ENCODE measurements around the gene DNASE1. TPM values are rescaled to one million over a fixed set of nuclear protein-coding genes. Genes with fewer than 3 reads are reported as not detected.

DNASE1 gene
- total RNA-seq, 1 experiment from 2014 or later = 63.3 TPM

DNA sequence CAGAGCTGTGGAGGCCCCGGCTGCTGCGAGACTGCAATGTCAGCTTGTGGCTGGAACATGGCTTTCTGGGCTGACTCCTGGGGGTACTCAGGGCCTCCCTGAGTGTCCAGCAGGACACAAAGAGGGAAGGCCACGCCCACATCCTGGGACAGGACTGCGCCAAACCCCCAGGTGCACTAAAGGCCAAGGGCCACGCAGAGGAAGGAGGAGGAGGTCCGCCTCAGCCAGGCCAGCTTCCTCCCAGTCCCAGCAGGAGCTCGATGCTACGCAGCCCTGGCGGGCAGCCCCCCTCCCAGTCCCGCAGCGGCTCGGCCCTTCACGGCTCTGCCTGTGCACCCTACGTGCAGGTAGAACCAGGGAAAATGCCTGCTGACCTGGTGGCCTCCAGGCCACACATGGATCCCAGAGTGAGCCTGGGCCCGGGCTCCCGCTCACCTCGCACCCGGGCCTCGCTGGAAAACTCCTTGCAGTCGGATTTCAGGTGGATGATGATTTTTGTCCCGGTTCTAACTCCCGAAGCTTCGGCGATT is 21.2 kb downstream of the DNASE1 start:
- POLR2A ChIA-PET (ENCODE audit: unreplicated experiment) = no interaction called here

GRCh38 chr16:3677994-3678393 is 23.5 kb downstream of the DNASE1 start:
- Histone ChIP-seq H3K9me3 (ENCODE audit: insufficient read depth, low read depth) (no peaks in the 10 kb centered on the region), H2AFZ (no peak overlapping the region), H3K79me2 (ENCODE audit: low read depth) (no peaks in the 10 kb centered on the region), H3K9me2 (ENCODE audit: insufficient read depth) (no peaks in the 10 kb centered on the region), H3K4me1 (replicated peaks; ENCODE audit: insufficient read depth) (no peaks in the 10 kb centered on the region), H4K20me1 (ENCODE audit: insufficient read depth) (no peaks in the 10 kb centered on the region), H3F3A (ENCODE audit: insufficient read depth, low read depth) (no peaks in the 10 kb centered on the region), H3K4me2 (no peak overlapping the region), H3K4me3 (no peak overlapping the region), H3K36me3 (ENCODE audit: low read depth) (peaks cover 10% of the 10 kb centered on the region), H3K27ac (no peak overlapping the region), H3K27me3 (ENCODE audit: insufficient read depth, low read depth) (no peaks in the 10 kb centered on the region)
- BruUV-seq (replicated peaks) = no TSS peak
- POLR2A ChIA-PET (ENCODE audit: unreplicated experiment) = no interaction called here
- TF ChIP-seq EZH2 (IDR thresholded peaks at IDR 0.05; ENCODE audit: low read depth) = no peak
- TF ChIP-seq, protein P1, sequence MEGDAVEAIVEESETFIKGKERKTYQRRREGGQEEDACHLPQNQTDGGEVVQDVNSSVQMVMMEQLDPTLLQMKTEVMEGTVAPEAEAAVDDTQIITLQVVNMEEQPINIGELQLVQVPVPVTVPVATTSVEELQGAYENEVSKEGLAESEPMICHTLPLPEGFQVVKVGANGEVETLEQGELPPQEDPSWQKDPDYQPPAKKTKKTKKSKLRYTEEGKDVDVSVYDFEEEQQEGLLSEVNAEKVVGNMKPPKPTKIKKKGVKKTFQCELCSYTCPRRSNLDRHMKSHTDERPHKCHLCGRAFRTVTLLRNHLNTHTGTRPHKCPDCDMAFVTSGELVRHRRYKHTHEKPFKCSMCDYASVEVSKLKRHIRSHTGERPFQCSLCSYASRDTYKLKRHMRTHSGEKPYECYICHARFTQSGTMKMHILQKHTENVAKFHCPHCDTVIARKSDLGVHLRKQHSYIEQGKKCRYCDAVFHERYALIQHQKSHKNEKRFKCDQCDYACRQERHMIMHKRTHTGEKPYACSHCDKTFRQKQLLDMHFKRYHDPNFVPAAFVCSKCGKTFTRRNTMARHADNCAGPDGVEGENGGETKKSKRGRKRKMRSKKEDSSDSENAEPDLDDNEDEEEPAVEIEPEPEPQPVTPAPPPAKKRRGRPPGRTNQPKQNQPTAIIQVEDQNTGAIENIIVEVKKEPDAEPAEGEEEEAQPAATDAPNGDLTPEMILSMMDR (conservative IDR thresholded peaks at IDR 0.05) = no peak
- CTCF ChIA-PET = no interaction called here
- intact Hi-C loops (cut with micrococcal nuclease; ENCODE audit: unreplicated experiment) = no loop called here
- no peak for DNase-seq

More for the DNA sequence above, 21.2 kb downstream of the DNASE1 start:
- Histone ChIP-seq H3K27ac (no peak overlapping the region), H3K9me2 (ENCODE audit: insufficient read depth) (no peaks in the 10 kb centered on the region), H4K20me1 (ENCODE audit: insufficient read depth) (no peaks in the 10 kb centered on the region), H3K36me3 (ENCODE audit: low read depth) (peaks cover 10% of the 10 kb centered on the region), H3K9me3 (ENCODE audit: insufficient read depth, low read depth) (no peaks in the 10 kb centered on the region), H3K4me3 (no peak overlapping the region), H3K4me2 (no peak overlapping the region), H3K79me2 (ENCODE audit: low read depth) (no peaks in the 10 kb centered on the region), H2AFZ (no peak overlapping the region), H3F3A (ENCODE audit: insufficient read depth, low read depth) (no peaks in the 10 kb centered on the region), H3K4me1 (replicated peaks; ENCODE audit: insufficient read depth) (no peaks in the 10 kb centered on the region), H3K27me3 (ENCODE audit: insufficient read depth, low read depth) (no peaks in the 10 kb centered on the region)
- intact Hi-C loops (cut with micrococcal nuclease; ENCODE audit: unreplicated experiment) = no loop called here
- BruUV-seq (replicated peaks) = no TSS peak
- no peak for TF ChIP-seq EZH2 (IDR thresholded peaks at IDR 0.05; ENCODE audit: low read depth)
- TF ChIP-seq, protein P1 (conservative IDR thresholded peaks at IDR 0.05) = no peak
- CTCF ChIA-PET = no interaction called here
- DNase-seq = no peak

DNA sequence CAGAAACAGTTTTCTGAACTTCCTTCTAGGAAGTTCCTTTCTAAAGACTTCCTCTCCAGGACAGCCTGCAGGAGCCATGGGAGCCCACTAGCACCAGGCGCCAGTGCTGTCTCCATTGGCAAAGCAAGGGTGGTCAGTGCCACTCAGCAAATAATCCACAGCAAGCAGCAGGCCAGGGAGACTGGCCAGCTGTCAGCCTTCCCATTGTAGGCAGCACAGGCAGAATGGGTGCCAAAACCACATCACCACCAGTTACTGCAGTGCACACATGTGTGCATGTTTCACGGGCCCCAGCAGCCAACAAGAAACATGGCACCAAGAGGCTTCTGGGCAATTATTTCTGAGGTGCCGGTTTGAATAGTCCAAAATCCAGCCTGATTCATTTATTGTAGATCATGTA is 26.7 kb downstream of the DNASE1 start:
- Histone ChIP-seq H3K27me3 (ENCODE audit: insufficient read depth, low read depth) (no peaks in the 10 kb centered on the region), H3K9me3 (ENCODE audit: insufficient read depth, low read depth) (no peaks in the 10 kb centered on the region), H3K4me2 (no peak overlapping the region), H3F3A (ENCODE audit: insufficient read depth, low read depth) (no peaks in the 10 kb centered on the region), H3K36me3 (ENCODE audit: low read depth) (no peaks in the 10 kb centered on the region), H3K79me2 (ENCODE audit: low read depth) (no peaks in the 10 kb centered on the region), H3K4me1 (replicated peaks; ENCODE audit: insufficient read depth) (no peaks in the 10 kb centered on the region), H2AFZ (no peak overlapping the region), H3K27ac (no peak overlapping the region), H3K4me3 (no peak overlapping the region), H4K20me1 (ENCODE audit: insufficient read depth) (no peaks in the 10 kb centered on the region), H3K9me2 (ENCODE audit: insufficient read depth) (no peaks in the 10 kb centered on the region)
- CTCF ChIA-PET = no interaction called here
- POLR2A ChIA-PET (ENCODE audit: unreplicated experiment) = no interaction called here
- BruUV-seq (replicated peaks) = no TSS peak
- DNase-seq = no peak
- intact Hi-C loops (cut with micrococcal nuclease; ENCODE audit: unreplicated experiment) = no loop called here
- TF ChIP-seq, protein P1 (conservative IDR thresholded peaks at IDR 0.05) = no peak
- no peak for TF ChIP-seq EZH2 (IDR thresholded peaks at IDR 0.05; ENCODE audit: low read depth)
